Prostate gland (tissue), 2 donors: ENCODE results near the gene POFUT1.

Experiments
- CTCF ChIP-seq, 4 experiments: fragments of 200-600 bp in 2 of 4; fragments of 450-650 bp in 2 of 4; sonication (generic) in 2 of 4; IDR thresholded peaks; 1 replicate in 3 of 4; 2 replicates in 1 of 4; pipeline ENCODE4 v1.5.1; 2016 to 2019; ENCODE audit warnings: antibody characterized with exemption in 4 of 4, mild to moderate bottlenecking in 2 of 4, moderate library complexity in 2 of 4
- POLR2A ChIP-seq: fragments of 450-650 bp; IDR thresholded peaks from one replicate; pipeline ENCODE4 v1.6.1; 2016; ENCODE audit warnings: antibody characterized with exemption, mild to moderate bottlenecking

- TF ChIP-seq POLR2A (no peak), CTCF (IDR thresholded peaks at IDR 0.05) (no peak)
Measured at GRCh38 chr20:32231847-32232246, 24.2 kb downstream of the POFUT1 start.
